ENCODE results near the gene UNK.

The UNK gene

GRCh38 chr17:75784473-75785015 is at the start of gene UNK:
Gene UNK, plus strand, starts transcription at chr17:75784806. Its CDS starts 75 bp downstream, at chr17:75784881.
- H3K4me1 ChIP-seq (ENCODE audit: insufficient read depth, low read length, severe bottlenecking), result peaks cover 58% of the 10 kb centered on the region
- no peaks in the 10 kb centered on the region for H3K27me3 ChIP-seq (ENCODE audit: insufficient read depth, low read length)
- TF ChIP-seq, protein P1, sequence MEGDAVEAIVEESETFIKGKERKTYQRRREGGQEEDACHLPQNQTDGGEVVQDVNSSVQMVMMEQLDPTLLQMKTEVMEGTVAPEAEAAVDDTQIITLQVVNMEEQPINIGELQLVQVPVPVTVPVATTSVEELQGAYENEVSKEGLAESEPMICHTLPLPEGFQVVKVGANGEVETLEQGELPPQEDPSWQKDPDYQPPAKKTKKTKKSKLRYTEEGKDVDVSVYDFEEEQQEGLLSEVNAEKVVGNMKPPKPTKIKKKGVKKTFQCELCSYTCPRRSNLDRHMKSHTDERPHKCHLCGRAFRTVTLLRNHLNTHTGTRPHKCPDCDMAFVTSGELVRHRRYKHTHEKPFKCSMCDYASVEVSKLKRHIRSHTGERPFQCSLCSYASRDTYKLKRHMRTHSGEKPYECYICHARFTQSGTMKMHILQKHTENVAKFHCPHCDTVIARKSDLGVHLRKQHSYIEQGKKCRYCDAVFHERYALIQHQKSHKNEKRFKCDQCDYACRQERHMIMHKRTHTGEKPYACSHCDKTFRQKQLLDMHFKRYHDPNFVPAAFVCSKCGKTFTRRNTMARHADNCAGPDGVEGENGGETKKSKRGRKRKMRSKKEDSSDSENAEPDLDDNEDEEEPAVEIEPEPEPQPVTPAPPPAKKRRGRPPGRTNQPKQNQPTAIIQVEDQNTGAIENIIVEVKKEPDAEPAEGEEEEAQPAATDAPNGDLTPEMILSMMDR (IDR thresholded peaks at IDR 0.05; ENCODE audit: low read length), result no peak
- no peak for TF ChIP-seq EZH2 (IDR thresholded peaks at IDR 0.05; ENCODE audit: borderline replicate concordance, low read length)
- peak within 1 kb of the TSS; percentile 98 for H3K27ac ChIP-seq (ENCODE audit: low read depth, low read length, poor library complexity, severe bottlenecking)
- H3K4me2 ChIP-seq (ENCODE audit: low read length), result peak within 1 kb of the TSS; percentile 79
- no peak within 1 kb of the TSS for H2AFZ ChIP-seq (ENCODE audit: low read length)
- H3K36me3 ChIP-seq (ENCODE audit: insufficient read depth, low read length), result 0 out of 2 replicates have a peak, but pooled peaks cover 3% of the 10 kb centered on the region
- H4K20me1 ChIP-seq (ENCODE audit: insufficient read depth, low read length), result no peaks in the 10 kb centered on the region
- peak within 1 kb of the TSS; percentile 77 for H3K4me3 ChIP-seq (ENCODE audit: low read depth, low read length, poor library complexity, severe bottlenecking)
- H3K9me2 ChIP-seq (ENCODE audit: low read depth, low read length), result no peaks in the 10 kb centered on the region
- H3K79me2 ChIP-seq (ENCODE audit: insufficient read depth, low read length), result peaks cover 45% of the 10 kb centered on the region
- H3F3A ChIP-seq (ENCODE audit: insufficient read depth, low read length), result peaks cover 14% of the 10 kb centered on the region
- no peaks in the 10 kb centered on the region for H3K9me3 ChIP-seq (ENCODE audit: low read length)
- H3K9ac ChIP-seq (ENCODE audit: low read length), result peak within 1 kb of the TSS; percentile 98

GRCh38 chr17:75736173-75736835 is 48.3 kb upstream of the UNK start:
- no peak overlapping the region for H2AFZ ChIP-seq (ENCODE audit: low read length)
- H3F3A ChIP-seq (ENCODE audit: insufficient read depth, low read length), result no peaks in the 10 kb centered on the region
- TF ChIP-seq, protein P1 (IDR thresholded peaks at IDR 0.05; ENCODE audit: low read length), result no peak
- no peak for TF ChIP-seq EZH2 (IDR thresholded peaks at IDR 0.05; ENCODE audit: borderline replicate concordance, low read length)

GRCh38 chr17:75737133-75737962 is 47.3 kb upstream of the UNK start:
- no peak for TF ChIP-seq EZH2 (IDR thresholded peaks at IDR 0.05; ENCODE audit: borderline replicate concordance, low read length)
- TF ChIP-seq, protein P1 (IDR thresholded peaks at IDR 0.05; ENCODE audit: low read length), result no peak
- Histone ChIP-seq H3K36me3 (ENCODE audit: insufficient read depth, low read length) (no peaks in the 10 kb centered on the region), H3K79me2 (ENCODE audit: insufficient read depth, low read length) (no peaks in the 10 kb centered on the region), H4K20me1 (ENCODE audit: insufficient read depth, low read length) (no peaks in the 10 kb centered on the region), H3K27ac (ENCODE audit: low read depth, low read length, poor library complexity, severe bottlenecking) (no peak overlapping the region), H3K27me3 (ENCODE audit: insufficient read depth, low read length) (peaks cover 5% of the 10 kb centered on the region; the same call in 1 of the 2 replicates), H3K9me3 (ENCODE audit: low read length) (no peaks in the 10 kb centered on the region), H3K9me2 (ENCODE audit: low read depth, low read length) (no peaks in the 10 kb centered on the region), H3F3A (ENCODE audit: insufficient read depth, low read length) (no peaks in the 10 kb centered on the region), H3K4me3 (ENCODE audit: low read depth, low read length, poor library complexity, severe bottlenecking) (no peak overlapping the region), H3K9ac (ENCODE audit: low read length) (no peak overlapping the region), H3K4me2 (ENCODE audit: low read length) (no peak overlapping the region), H2AFZ (ENCODE audit: low read length) (no peak overlapping the region), H3K4me1 (ENCODE audit: insufficient read depth, low read length, severe bottlenecking) (peaks cover 18% of the 10 kb centered on the region)

More at GRCh38 chr17:75736173-75736835, 48.3 kb upstream of the UNK start:
- Histone ChIP-seq H3K9me2 (ENCODE audit: low read depth, low read length) (no peaks in the 10 kb centered on the region), H3K27me3 (ENCODE audit: insufficient read depth, low read length) (peaks cover 9% of the 10 kb centered on the region; the same call in 1 of the 2 replicates), H3K4me2 (ENCODE audit: low read length) (no peak overlapping the region), H3K4me3 (ENCODE audit: low read depth, low read length, poor library complexity, severe bottlenecking) (no peak overlapping the region), H3K4me1 (ENCODE audit: insufficient read depth, low read length, severe bottlenecking) (peaks cover 18% of the 10 kb centered on the region), H3K27ac (ENCODE audit: low read depth, low read length, poor library complexity, severe bottlenecking) (no peak overlapping the region), H3K36me3 (ENCODE audit: insufficient read depth, low read length) (no peaks in the 10 kb centered on the region), H4K20me1 (ENCODE audit: insufficient read depth, low read length) (no peaks in the 10 kb centered on the region), H3K9me3 (ENCODE audit: low read length) (no peaks in the 10 kb centered on the region), H3K79me2 (ENCODE audit: insufficient read depth, low read length) (no peaks in the 10 kb centered on the region), H3K9ac (ENCODE audit: low read length) (no peak overlapping the region)

All from OCI-LY1 (cell line).